Astrocyte (in vitro differentiated cells and primary cell): ENCODE measurements around the gene PVR. TPM values are rescaled to one million over a fixed set of nuclear protein-coding genes. Genes with fewer than 3 reads are reported as not detected.
A peak's percentile ranks its signal among the peaks of the same experiment; 100 is the strongest.

Experiments
- DNase-seq: peaks from one replicate; pipeline ENCODE4 v3.0.0-alpha.2; 2010; ENCODE audit warnings: low read depth
- FAIRE-seq: peaks from 2 replicates; lab custom pipeline; 2011; peaks lifted over from hg19 to GRCh38; lab: Jason Lieb, UNC
- H2AFZ ChIP-seq: 2 replicates; pipeline ENCODE4 v1.6.0; 2012; ENCODE audit warnings: low read depth, low read length, inconsistent platforms
- H3K27ac ChIP-seq: 2 replicates; pipeline ENCODE4 v1.5.1; 2011; ENCODE audit warnings: low read depth, low read length, inconsistent platforms
- H3K27me3 ChIP-seq: 2 replicates; pipeline ENCODE4 v1.6.0; 2011; ENCODE audit warnings: low read length, inconsistent platforms; ENCODE audit not compliant: insufficient read depth
- H3K36me3 ChIP-seq: 2 replicates; pipeline ENCODE4 v1.5.1; 2011; ENCODE audit warnings: low read length, inconsistent platforms; ENCODE audit not compliant: insufficient read depth
- H3K4me1 ChIP-seq: 2 replicates; pipeline ENCODE4 v1.5.1; 2011; ENCODE audit warnings: low read length, inconsistent platforms; ENCODE audit not compliant: insufficient read depth
- H3K4me2 ChIP-seq: 2 replicates; pipeline ENCODE4 v1.6.0; 2012; ENCODE audit warnings: low read length, inconsistent platforms
- H3K4me3 ChIP-seq: 2 replicates; pipeline ENCODE4 v1.5.1; 2011; ENCODE audit warnings: low read depth, mild to moderate bottlenecking, low read length, inconsistent platforms; ENCODE audit not compliant: insufficient read depth
- H3K79me2 ChIP-seq: 2 replicates; pipeline ENCODE4 v1.6.0; 2012; ENCODE audit warnings: mild to moderate bottlenecking, low read length, inconsistent platforms; ENCODE audit not compliant: insufficient read depth
- H3K9ac ChIP-seq: 2 replicates; pipeline ENCODE4 v1.6.0; 2012; ENCODE audit warnings: mild to moderate bottlenecking, low read length, inconsistent platforms
- H3K9me3 ChIP-seq: 2 replicates; pipeline ENCODE4 v1.5.1; 2012; ENCODE audit warnings: low read depth, mild to moderate bottlenecking, low read length, inconsistent platforms; ENCODE audit not compliant: insufficient read depth
- H4K20me1 ChIP-seq: 2 replicates; pipeline ENCODE4 v1.6.0; 2012; ENCODE audit warnings: low read length, inconsistent platforms; ENCODE audit not compliant: insufficient read depth
- H3K27ac Mint-ChIP-seq: one replicate; pipeline ENCODE4 v1.8.0; 2021; ENCODE audit warnings: mild to moderate bottlenecking, mixed read lengths; ENCODE audit not compliant: unreplicated experiment
- H3K27me3 Mint-ChIP-seq: one replicate; pipeline ENCODE4 v1.8.0; 2021; ENCODE audit warnings: low read depth, mixed read lengths; ENCODE audit not compliant: unreplicated experiment
- H3K36me3 Mint-ChIP-seq: one replicate; pipeline ENCODE4 v1.8.0; 2021; ENCODE audit warnings: low read depth, mixed read lengths; ENCODE audit not compliant: unreplicated experiment
- H3K4me1 Mint-ChIP-seq: one replicate; pipeline ENCODE4 v1.8.0; 2021; ENCODE audit warnings: low read depth, mixed read lengths; ENCODE audit not compliant: unreplicated experiment
- H3K4me3 Mint-ChIP-seq: one replicate; pipeline ENCODE4 v1.8.0; 2021; ENCODE audit warnings: mild to moderate bottlenecking, moderate library complexity, mixed read lengths; ENCODE audit not compliant: unreplicated experiment
- H3K9me3 Mint-ChIP-seq: one replicate; pipeline ENCODE4 v1.8.0; 2021; ENCODE audit warnings: mild to moderate bottlenecking, mixed read lengths; ENCODE audit not compliant: unreplicated experiment
- EZH2 ChIP-seq: IDR thresholded peaks from 2 replicates; pipeline ENCODE4 v1.6.1; 2012; ENCODE audit warnings: mild to moderate bottlenecking, low read length, inconsistent platforms; ENCODE audit not compliant: insufficient read depth
- total RNA-seq: library from RNA; stranded (reverse); gene quantifications from 2 replicates; pipeline ENCODE4 v1.2.1, GENCODE V29; 2021
- TF ChIP-seq, protein P1 (sequence below): IDR thresholded peaks from 2 replicates; pipeline ENCODE4 v1.5.1; 2011; ENCODE audit warnings: low read depth, mild to moderate bottlenecking, inconsistent platforms, low read length, moderate library complexity; ENCODE audit not compliant: insufficient read depth

The PVR gene
- total RNA-seq, 1 donor from 2014 or later, result 81.6 TPM

DNA sequence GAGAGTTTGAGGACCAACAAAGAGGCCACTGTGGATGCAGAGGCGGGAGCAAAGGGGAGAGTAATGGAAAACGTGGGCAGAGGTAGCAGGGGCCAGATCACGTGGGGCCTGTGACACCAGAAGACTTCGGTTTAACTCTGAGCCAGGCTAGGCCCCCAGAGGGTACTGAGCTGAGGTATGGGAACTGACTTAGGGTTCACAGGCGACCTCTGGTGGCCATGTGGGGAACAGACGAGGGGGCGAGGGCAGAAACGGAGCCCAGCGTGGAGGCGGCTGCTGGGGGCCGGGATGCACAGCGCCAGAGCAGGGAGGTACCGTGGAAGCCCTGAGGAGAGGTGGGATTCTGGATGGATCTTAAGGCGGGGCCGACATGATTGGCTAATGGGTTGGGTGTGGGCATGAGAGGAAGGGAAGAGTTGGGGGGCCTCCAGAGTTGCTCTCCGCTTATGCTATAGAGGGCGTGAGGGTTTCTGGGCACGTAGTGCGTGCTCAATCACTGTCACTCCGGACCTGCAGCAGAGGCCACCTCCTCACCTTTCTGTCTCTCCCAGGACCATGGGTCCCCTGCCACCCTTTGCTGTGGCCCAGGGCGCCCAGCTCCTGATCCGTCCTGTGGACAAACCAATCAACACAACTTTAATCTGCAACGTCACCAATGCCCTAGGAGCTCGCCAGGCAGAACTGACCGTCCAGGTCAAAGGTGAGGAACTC, 13.7 kb downstream of the PVR start:
- Mint-ChIP-seq H3K27me3 (no peaks in the 10 kb centered on the region), H3K9me3 (no peaks in the 10 kb centered on the region), H3K27ac (peak overlapping the region; percentile 34), H3K4me3 (no peak overlapping the region), H3K4me1 (peaks cover 2% of the 10 kb centered on the region), H3K36me3 (peaks cover 32% of the 10 kb centered on the region)
- TF ChIP-seq, protein P1, sequence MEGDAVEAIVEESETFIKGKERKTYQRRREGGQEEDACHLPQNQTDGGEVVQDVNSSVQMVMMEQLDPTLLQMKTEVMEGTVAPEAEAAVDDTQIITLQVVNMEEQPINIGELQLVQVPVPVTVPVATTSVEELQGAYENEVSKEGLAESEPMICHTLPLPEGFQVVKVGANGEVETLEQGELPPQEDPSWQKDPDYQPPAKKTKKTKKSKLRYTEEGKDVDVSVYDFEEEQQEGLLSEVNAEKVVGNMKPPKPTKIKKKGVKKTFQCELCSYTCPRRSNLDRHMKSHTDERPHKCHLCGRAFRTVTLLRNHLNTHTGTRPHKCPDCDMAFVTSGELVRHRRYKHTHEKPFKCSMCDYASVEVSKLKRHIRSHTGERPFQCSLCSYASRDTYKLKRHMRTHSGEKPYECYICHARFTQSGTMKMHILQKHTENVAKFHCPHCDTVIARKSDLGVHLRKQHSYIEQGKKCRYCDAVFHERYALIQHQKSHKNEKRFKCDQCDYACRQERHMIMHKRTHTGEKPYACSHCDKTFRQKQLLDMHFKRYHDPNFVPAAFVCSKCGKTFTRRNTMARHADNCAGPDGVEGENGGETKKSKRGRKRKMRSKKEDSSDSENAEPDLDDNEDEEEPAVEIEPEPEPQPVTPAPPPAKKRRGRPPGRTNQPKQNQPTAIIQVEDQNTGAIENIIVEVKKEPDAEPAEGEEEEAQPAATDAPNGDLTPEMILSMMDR, result peak; percentile 67
- TF ChIP-seq EZH2, result no peak
- FAIRE-seq (no peak), DNase-seq (peak; percentile 24)
- Histone ChIP-seq H3K27me3 (no peaks in the 10 kb centered on the region), H3K4me3 (no peak overlapping the region), H3K9me3 (no peaks in the 10 kb centered on the region), H3K36me3 (peaks cover 74% of the 10 kb centered on the region), H2AFZ (no peak overlapping the region), H4K20me1 (peaks cover 53% of the 10 kb centered on the region), H3K9ac (no peak overlapping the region), H3K27ac (no peak overlapping the region), H3K79me2 (peaks cover 4% of the 10 kb centered on the region), H3K4me1 (peaks cover 3% of the 10 kb centered on the region), H3K4me2 (no peak overlapping the region)

DNA sequence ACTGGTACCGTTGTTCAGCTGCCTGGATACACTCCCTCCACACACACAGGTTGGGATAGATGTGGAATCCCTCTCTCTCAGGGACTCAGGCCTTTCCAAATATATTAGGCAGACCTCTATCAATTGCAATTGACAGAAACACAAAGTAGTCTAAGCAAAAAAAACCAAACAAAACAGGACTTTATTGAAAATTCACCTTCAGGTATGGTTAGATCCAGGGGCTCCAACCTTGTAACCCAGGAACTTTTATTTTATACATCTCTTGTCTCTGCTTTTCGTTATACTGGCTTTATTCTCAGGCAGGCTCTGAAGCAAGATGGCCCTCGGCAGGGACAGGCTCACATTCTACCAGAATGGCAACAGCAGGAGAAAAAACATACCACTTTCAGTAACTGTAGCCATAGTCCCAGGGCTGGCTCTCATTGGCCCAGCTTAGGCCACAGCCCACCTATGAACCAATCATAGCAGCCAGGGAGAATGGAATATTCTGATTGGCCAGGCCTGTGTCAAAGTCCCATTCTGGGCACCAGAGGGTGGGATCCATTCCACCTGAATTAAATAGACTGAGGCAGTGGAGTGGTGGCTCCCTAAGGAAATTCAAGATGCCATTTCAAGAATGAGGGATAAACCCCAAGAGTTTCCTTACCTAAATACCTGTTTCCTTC, 14.5 kb downstream of the PVR start:
- peaks cover 2% of the 10 kb centered on the region for H3K4me1 Mint-ChIP-seq

More for the DNA sequence above, 14.5 kb downstream of the PVR start:
- Mint-ChIP-seq H3K4me3 (no peak overlapping the region), H3K36me3 (peaks cover 39% of the 10 kb centered on the region), H3K27me3 (no peaks in the 10 kb centered on the region), H3K9me3 (no peaks in the 10 kb centered on the region), H3K27ac (no peak overlapping the region)
- Histone ChIP-seq H3K4me3 (no peak overlapping the region), H3K4me1 (peaks cover 3% of the 10 kb centered on the region), H3K9me3 (no peaks in the 10 kb centered on the region), H3K9ac (no peak overlapping the region), H2AFZ (no peak overlapping the region), H3K27ac (no peak overlapping the region), H3K4me2 (no peak overlapping the region), H4K20me1 (peaks cover 53% of the 10 kb centered on the region), H3K79me2 (peaks cover 4% of the 10 kb centered on the region), H3K36me3 (peaks cover 70% of the 10 kb centered on the region), H3K27me3 (no peaks in the 10 kb centered on the region)
- FAIRE-seq (no peak), DNase-seq (no peak)
- TF ChIP-seq, protein P1, result no peak
- TF ChIP-seq EZH2, result no peak
